K562 (cell line): Measurements from ENCODE around the gene KIF5A. TPM values are rescaled to one million over a fixed set of nuclear protein-coding genes. Genes with fewer than 3 reads are reported as not detected.
A peak's percentile ranks its signal among the peaks of the same experiment; 100 is the strongest.

Experiments used
- CTCFL ChIP-seq: IDR thresholded peaks from 2 replicates; pipeline ENCODE4 v1.6.1; 2011; ENCODE audit warnings: borderline replicate concordance, low read depth, mild to moderate bottlenecking, moderate library complexity, low read length; ENCODE audit not compliant: insufficient read depth, poor library complexity, severe bottlenecking
- E2F6 ChIP-seq, 2 experiments: IDR thresholded peaks; 2 replicates each; pipeline ENCODE4 v1.6.1; 2011; ENCODE audit warnings: borderline replicate concordance in 1 of 2, control low read depth in 1 of 2, low read depth in 1 of 2, low read length in 1 of 2, mild to moderate bottlenecking in 1 of 2, mixed read lengths in 1 of 2, moderate library complexity in 1 of 2; ENCODE audit not compliant: insufficient read depth in 1 of 2, insufficient read length in 1 of 2, poor library complexity in 1 of 2, severe bottlenecking in 1 of 2; ENCODE audit errors: extremely low read depth in 1 of 2
- RNF219 ChIP-seq: fragments of 250-450 bp; sonication (Bioruptor Pico); IDR thresholded peaks from 2 replicates; pipeline ENCODE4 v1.5.0; 2022; ENCODE audit warnings: mild to moderate bottlenecking
- ZBTB33 ChIP-seq: sonication (generic); formaldehyde crosslinking; IDR thresholded peaks from 2 replicates; pipeline ENCODE4 v1.8.1; 2023; ENCODE audit warnings: mild to moderate bottlenecking, missing genetic modification reagents
- ZFP30 ChIP-seq: fragments of 250-450 bp; sonication (Bioruptor Pico); IDR thresholded peaks from 2 replicates; pipeline ENCODE4 v1.8.0; 2022; ENCODE audit warnings: moderate library complexity, mild to moderate bottlenecking, inconsistent platforms, borderline replicate concordance
- ZNF174 ChIP-seq: fragments of 250-450 bp; sonication (Bioruptor Pico); IDR thresholded peaks from 2 replicates; pipeline ENCODE4 v1.4.0; 2020; ENCODE audit warnings: mild to moderate bottlenecking
- ZNF644 ChIP-seq: fragments of 200-800 bp; sonication (Bioruptor generic); IDR thresholded peaks from 2 replicates; pipeline ENCODE4 v1.6.1; 2016; ENCODE audit warnings: low read depth, missing genetic modification characterization, missing compliant biosample characterization
- polyA plus RNA-seq, 8 experiments: library from polyadenylated mRNA; depleted of rRNA in 4 of 8; stranded (reverse) in 5 of 8; unstranded in 3 of 8; fragments of >200 nt; fragmentation: Nextera tagmentation in 2 of 8; fragmentation: Illumina TruSeq in 1 of 8; extraction: Ambion mirVana in 2 of 8; extraction: Trizol in 1 of 8; gene quantifications; 2 replicates each; pipeline versions ENCODE4 v1.2.1 to v1.2.3, GENCODE V29; 2011 to 2014; ENCODE audit warnings: inconsistent platforms in 1 of 8, missing spikeins in 1 of 8
- total RNA-seq, 7 experiments: library from RNA; depleted of rRNA in 6 of 7; stranded (reverse); fragments of >200 nt in 6 of 7; fragmentation: Illumina TruSeq in 2 of 7; extraction: Trizol in 2 of 7; gene quantifications; 2 replicates each; pipeline versions ENCODE4 v1.2.1 to v1.2.3, GENCODE V29; 2011 to 2021; ENCODE audit warnings: low replicate concordance in 1 of 7

KIF5A gene
- total and polyA plus RNA-seq, 9 of the 15 experiments (the other 6 are each of a cell fraction or from before 2014, with no cell fraction given): 3.4 to 17.7 (median 8.0) TPM

- no peak for TF ChIP-seq RNF219 (CRISPR knock-in tag)
- peak; percentile 84 for TF ChIP-seq ZBTB33 (CRISPR knock-in tag)
- TF ChIP-seq ZFP30 (CRISPR knock-in tag): no peak
- TF ChIP-seq E2F6 (IDR thresholded peaks at IDR 0.05; ENCODE audit: borderline replicate concordance in 1 of 2, extremely low read depth in 1 of 2, insufficient read depth in 1 of 2, insufficient read length in 1 of 2, low read depth in 1 of 2, low read length in 1 of 2, poor library complexity in 1 of 2, severe bottlenecking in 1 of 2): peak in 1 of 2 experiments; percentile 22
- no peak for TF ChIP-seq ZNF174 (CRISPR knock-in tag)
- no peak for TF ChIP-seq ZNF644 (tag)
- TF ChIP-seq CTCFL: no peak
Measured at GRCh38 chr12:57620936-57621496, 71.2 kb downstream of the KIF5A start (continued).
